IMR-90 (cell line): ENCODE results near the gene ST6GALNAC2. TPM values are rescaled to one million over a fixed set of nuclear protein-coding genes. Genes with fewer than 3 reads are reported as not detected.

Experiments used
- NFE2L2 ChIP-seq: fragments of 150-350 bp; IDR thresholded peaks from 2 replicates; pipeline ENCODE4 v1.6.1; 2016; ENCODE audit warnings: low read depth, mild to moderate bottlenecking, low read length
- POLR2A ChIP-seq: IDR thresholded peaks from 2 replicates; pipeline ENCODE4 v1.6.1; 2012; ENCODE audit warnings: mild to moderate bottlenecking, low read depth, low read length
- SMC3 ChIP-seq: fragments of 150-350 bp; IDR thresholded peaks from 2 replicates; pipeline ENCODE4 v1.6.1; 2016; ENCODE audit warnings: low read depth, mild to moderate bottlenecking, antibody characterized with exemption, low read length, moderate library complexity
- microRNA-seq, 2 experiments: library from miRNA; stranded (forward) in 1 of 2; unstranded in 1 of 2; fragments of 10-50 nt in 1 of 2; fragments of <30 nt in 1 of 2; gene quantifications in 1 of 2; microRNA quantifications in 1 of 2; one replicate each; pipeline versions ENCODE3 to v1.1.0; 2013 to 2020; ENCODE audit not compliant: insufficient read depth in 1 of 2, insufficient read length in 1 of 2, unreplicated experiment in 1 of 2
- polyA plus RNA-seq, 3 experiments: library from polyadenylated mRNA; depleted of rRNA; stranded (reverse); fragments of >200 nt; gene quantifications; 2 replicates each; pipeline ENCODE4 v1.2.3, GENCODE V29; 2012; ENCODE audit warnings: low replicate concordance in 1 of 3
- small RNA-seq, 5 experiments: library from RNA; depleted of rRNA; stranded (forward); fragments of <200 nt; gene quantifications; one replicate each; pipeline ENCODE3, GENCODE V24; 2012
- total RNA-seq: library from RNA; depleted of rRNA; stranded (reverse); fragments of >200 nt; gene quantifications from 2 replicates; pipeline ENCODE4 v1.2.3, GENCODE V29; 2012; rRNA removed

Gene ST6GALNAC2
- total and polyA plus RNA-seq, 2 of the 4 experiments (the other 2 are of a cell fraction) = 0.10 TPM; not detected in 1

DNA sequence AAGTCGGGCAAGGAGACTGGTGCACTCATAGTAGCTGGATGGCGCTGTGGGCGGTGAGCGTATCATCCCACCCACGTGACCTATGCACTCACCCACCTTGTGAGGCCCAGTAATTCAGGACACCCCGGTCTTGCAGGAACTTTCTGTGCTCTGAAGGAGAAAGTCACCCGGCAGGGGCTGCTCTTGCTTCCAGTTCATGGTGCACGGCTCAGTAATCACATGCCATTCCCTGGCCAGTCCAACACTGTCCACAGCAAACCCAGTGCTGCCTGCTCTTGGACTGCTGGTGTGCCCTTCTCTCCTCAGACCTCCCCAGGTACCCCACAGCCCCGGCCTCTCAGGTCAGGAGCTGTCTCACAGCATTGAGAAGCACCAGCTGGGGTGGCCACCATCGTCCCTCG, 68.0 kb downstream of the ST6GALNAC2 start (continued):
- no peak for TF ChIP-seq NFE2L2
- TF ChIP-seq POLR2A = no peak
- TF ChIP-seq SMC3 = no peak

Small RNA genes lying within 50 kb of the gene (microRNA-seq; reads per million reads assigned to microRNA genes)
- gene AC015802.2 (ENCODE audit: insufficient read depth, insufficient read length) (not detected), gene SNORD1A (ENCODE audit: insufficient read depth, insufficient read length) (not detected), gene SNORD1B (ENCODE audit: insufficient read depth, insufficient read length) (674 reads per million, percentile 92 among the genes with 10 or more reads in this experiment)

Small RNA genes lying within 50 kb of the gene (small RNA-seq; reads per million reads assigned to genes)
- gene AC015802.2 (0 reads per million in 5 experiments), gene SNORD1A (0 reads per million in 5 experiments), gene SNORD1B (429 to 2,511 (median 1,322) reads per million in 5 experiments)

Other genes with a start within 250 kb of the ST6GALNAC2 start
- 29.2 and 34.4 TPM in 2 replicates for gene PRPSAP1, start 231.9 kb downstream of the ST6GALNAC2 start, total RNA-seq
- gene PRPSAP1, start 231.9 kb downstream of the ST6GALNAC2 start, polyA plus RNA-seq (2012; rRNA removed) = 38.6 and 48.6 TPM in 2 replicates
- 44.4 and 45.8 TPM in 2 replicates for gene SPHK1, start 201.3 kb downstream of the ST6GALNAC2 start, total RNA-seq
- gene SPHK1, start 201.3 kb downstream of the ST6GALNAC2 start, polyA plus RNA-seq (2012; rRNA removed) = 82.7 and 94.2 TPM in 2 replicates
- gene UBE2O, start 132.7 kb downstream of the ST6GALNAC2 start, total RNA-seq = 17.6 and 20.0 TPM in 2 replicates
- 14.3 and 17.6 TPM in 2 replicates for gene UBE2O, start 132.7 kb downstream of the ST6GALNAC2 start, polyA plus RNA-seq (2012; rRNA removed)
- gene AANAT, start 118.3 kb downstream of the ST6GALNAC2 start, total RNA-seq = not detected in 2 replicates
- 0.19 and 0.21 TPM in 2 replicates for gene AANAT, start 118.3 kb downstream of the ST6GALNAC2 start, polyA plus RNA-seq (2012; rRNA removed)
- 1.3 and 1.4 TPM in 2 replicates for gene RHBDF2, start 84.4 kb downstream of the ST6GALNAC2 start, total RNA-seq
- 8.3 and 10.0 TPM in 2 replicates for gene RHBDF2, start 84.4 kb downstream of the ST6GALNAC2 start, polyA plus RNA-seq (2012; rRNA removed)
- gene CYGB, start 48.2 kb downstream of the ST6GALNAC2 start, total RNA-seq = 1.3 and 1.7 TPM in 2 replicates
- 2.9 and 3.5 TPM in 2 replicates for gene CYGB, start 48.2 kb downstream of the ST6GALNAC2 start, polyA plus RNA-seq (2012; rRNA removed)
- under 0.01 TPM in 1 of 2 replicates, not detected in the other for gene PRCD, start 45.8 kb downstream of the ST6GALNAC2 start, total RNA-seq
- gene PRCD, start 45.8 kb downstream of the ST6GALNAC2 start, polyA plus RNA-seq (2012; rRNA removed) = 0.32 TPM in 2 replicates
- not detected in 2 replicates for gene ST6GALNAC1, start 57.9 kb upstream of the ST6GALNAC2 start, total RNA-seq
- gene ST6GALNAC1, start 57.9 kb upstream of the ST6GALNAC2 start, polyA plus RNA-seq (2012; rRNA removed) = not detected in 2 replicates
- gene MXRA7, start 125.1 kb upstream of the ST6GALNAC2 start, total RNA-seq = 169 and 231 TPM in 2 replicates
- gene MXRA7, start 125.1 kb upstream of the ST6GALNAC2 start, polyA plus RNA-seq (2012; rRNA removed) = 148 and 168 TPM in 2 replicates
- 24.4 and 31.9 TPM in 2 replicates for gene JMJD6, start 140.7 kb upstream of the ST6GALNAC2 start, total RNA-seq
- gene JMJD6, start 140.7 kb upstream of the ST6GALNAC2 start, polyA plus RNA-seq (2012; rRNA removed) = 30.9 and 33.7 TPM in 2 replicates
- 18.8 and 19.7 TPM in 2 replicates for gene METTL23, start 141.0 kb upstream of the ST6GALNAC2 start, total RNA-seq
- 32.1 and 36.5 TPM in 2 replicates for gene METTL23, start 141.0 kb upstream of the ST6GALNAC2 start, polyA plus RNA-seq (2012; rRNA removed)
- gene SRSF2, start 151.5 kb upstream of the ST6GALNAC2 start, total RNA-seq = 71.7 and 98.0 TPM in 2 replicates
- gene SRSF2, start 151.5 kb upstream of the ST6GALNAC2 start, polyA plus RNA-seq (2012; rRNA removed) = 296 and 441 TPM in 2 replicates
- 16.1 and 16.4 TPM in 2 replicates for gene MFSD11, start 152.3 kb upstream of the ST6GALNAC2 start, total RNA-seq
- gene MFSD11, start 152.3 kb upstream of the ST6GALNAC2 start, polyA plus RNA-seq (2012; rRNA removed) = 9.8 and 12.3 TPM in 2 replicates